Duodenal mucosa (tissue), 2 donors: ENCODE measurements around the gene CCT3.
"Not testable (repeated sequence)": the region's sequence is repeated elsewhere in the genome, so short reads cannot be mapped to it uniquely, and the experiment has no call there.

ENCODE experiments used
- H3K27ac ChIP-seq: one replicate; pipeline ENCODE4 v1.7.0; 2013; ENCODE audit warnings: low read depth, low read length
- H3K27me3 ChIP-seq, 2 donors: one replicate each; pipeline ENCODE4 v1.7.0; 2013; ENCODE audit warnings: low read length in 2 of 2, control low read depth in 1 of 2; ENCODE audit not compliant: insufficient read depth in 2 of 2, control insufficient read depth in 1 of 2
- H3K36me3 ChIP-seq, 2 donors: one replicate each; pipeline ENCODE4 v1.7.0; 2013; ENCODE audit warnings: low read length in 2 of 2, control low read depth in 1 of 2; ENCODE audit not compliant: insufficient read depth in 2 of 2, control insufficient read depth in 1 of 2
- H3K4me1 ChIP-seq, 2 donors: one replicate each; pipeline ENCODE4 v1.7.0; 2013; ENCODE audit warnings: low read length in 2 of 2, control low read depth in 1 of 2; ENCODE audit not compliant: insufficient read depth in 2 of 2, control insufficient read depth in 1 of 2
- H3K4me3 ChIP-seq, 2 donors: one replicate each; pipeline ENCODE4 v1.7.0; 2013; ENCODE audit warnings: low read length in 2 of 2, low read depth in 1 of 2
- H3K9ac ChIP-seq, 2 donors: one replicate each; pipeline ENCODE4 v1.7.0; 2013; ENCODE audit warnings: low read length in 2 of 2, low read depth in 1 of 2
- H3K9me3 ChIP-seq, 2 donors: one replicate each; pipeline ENCODE4 v1.7.0; 2013; ENCODE audit warnings: low read length in 2 of 2, control low read depth in 1 of 2; ENCODE audit not compliant: control insufficient read depth in 1 of 2

CCT3 gene

DNA sequence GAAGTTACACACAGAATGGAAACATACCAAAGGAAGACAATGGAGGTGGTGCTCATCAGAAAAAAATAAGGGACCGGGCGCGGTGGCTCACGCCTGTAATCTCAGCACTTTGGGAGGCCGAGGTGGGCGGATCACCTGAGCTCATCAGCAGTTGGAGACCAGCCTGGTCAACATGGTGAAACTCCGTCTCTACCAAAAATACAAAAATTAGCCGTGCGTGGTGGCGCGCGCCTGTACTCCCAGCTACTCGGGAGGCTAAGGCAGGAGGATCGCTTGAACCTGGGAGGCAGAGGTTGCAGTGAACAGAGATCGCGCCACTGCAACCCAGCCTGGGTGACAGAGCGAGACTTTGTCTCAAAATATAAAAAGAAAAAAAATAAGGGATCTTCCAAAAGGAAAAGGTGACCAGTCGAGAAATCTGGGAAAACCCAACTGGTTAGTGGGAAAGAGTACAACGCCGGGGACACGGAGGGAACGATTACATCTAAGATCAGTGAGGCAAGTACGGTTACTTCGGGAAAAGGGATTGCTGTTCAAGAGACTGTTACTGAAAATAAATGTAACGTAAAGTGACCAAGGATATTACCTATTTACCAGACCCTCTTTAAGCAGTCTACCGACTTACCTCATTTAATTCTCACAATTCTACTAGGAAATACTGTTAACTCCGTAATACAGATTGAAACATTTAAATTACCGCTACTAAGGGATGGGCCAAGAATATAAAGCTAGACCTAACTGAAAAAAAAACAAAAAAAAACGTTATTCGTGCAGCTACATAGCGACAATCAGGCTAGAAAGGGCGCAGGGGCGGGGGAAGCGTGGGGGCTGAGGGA lies 822 bp downstream of the CCT3 start:
- Histone ChIP-seq H3K4me3 (peak overlapping the region; percentile 90), H3K27ac (no peak overlapping the region), H3K9ac (peak overlapping the region; percentile 78 to 80), H3K27me3 (no peaks in the 10 kb centered on the region), H3K9me3 (no peaks in the 10 kb centered on the region), H3K4me1 (peaks cover 11 to 16% of the 10 kb centered on the region in 2 donors), H3K36me3 (peaks cover 17 to 35% of the 10 kb centered on the region in 2 donors)

DNA sequence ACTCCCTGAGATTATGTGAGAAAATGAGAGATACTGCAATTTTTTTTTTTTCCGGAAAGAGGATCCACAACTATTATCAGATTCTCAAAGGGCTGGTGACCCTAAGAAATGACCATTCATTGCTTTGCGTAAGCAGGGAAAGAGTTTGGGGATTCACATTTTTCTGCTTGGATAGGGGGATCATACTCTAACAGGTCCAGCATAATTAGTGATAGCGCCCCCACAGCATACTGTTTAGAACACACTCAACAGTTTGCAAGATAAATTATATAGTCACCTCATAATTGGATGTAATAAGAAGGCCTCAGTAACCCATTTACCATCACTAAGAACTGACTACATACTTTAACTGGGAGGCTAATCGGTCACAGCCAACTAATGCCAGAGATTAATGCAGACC lies 1.9 kb downstream of the CCT3 start:
- H3K9me3 ChIP-seq, result no peaks in the 10 kb centered on the region
- H3K27ac ChIP-seq, result no peak overlapping the region
- H3K36me3 ChIP-seq, result peaks cover 19 to 41% of the 10 kb centered on the region in 2 donors
- H3K4me1 ChIP-seq, result peaks cover 11 to 16% of the 10 kb centered on the region in 2 donors
- peak overlapping the region; percentile 90 for H3K4me3 ChIP-seq
- no peaks in the 10 kb centered on the region for H3K27me3 ChIP-seq
- peak overlapping the region in 1 of 2 donors; percentile 44 for H3K9ac ChIP-seq

DNA sequence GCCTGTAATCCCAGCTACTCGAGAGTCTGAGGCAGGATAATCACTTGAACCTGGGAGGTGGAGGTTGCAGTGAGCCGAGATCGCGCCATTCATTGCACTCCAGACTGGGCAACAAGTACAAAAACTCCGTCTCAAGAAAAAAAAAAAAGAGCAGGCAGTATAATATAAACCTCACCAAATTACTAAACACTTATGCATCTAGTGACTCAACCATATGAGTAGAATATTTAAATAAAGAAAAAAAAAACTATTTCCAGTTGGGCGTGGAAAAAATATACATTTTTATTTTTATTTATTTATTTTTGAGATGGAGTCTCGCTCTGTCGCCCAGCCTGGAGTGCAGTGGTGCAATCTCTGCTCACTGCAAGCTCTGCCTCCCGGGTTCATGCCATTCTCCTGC lies 14.9 kb downstream of the CCT3 start:
- not testable (repeated sequence) for H3K27me3 ChIP-seq, H3K9ac ChIP-seq, H3K27ac ChIP-seq, H3K9me3 ChIP-seq, H3K4me3 ChIP-seq, H3K4me1 ChIP-seq
- H3K36me3 ChIP-seq, result peaks cover 24 to 67% of the 10 kb centered on the region in 2 donors

DNA sequence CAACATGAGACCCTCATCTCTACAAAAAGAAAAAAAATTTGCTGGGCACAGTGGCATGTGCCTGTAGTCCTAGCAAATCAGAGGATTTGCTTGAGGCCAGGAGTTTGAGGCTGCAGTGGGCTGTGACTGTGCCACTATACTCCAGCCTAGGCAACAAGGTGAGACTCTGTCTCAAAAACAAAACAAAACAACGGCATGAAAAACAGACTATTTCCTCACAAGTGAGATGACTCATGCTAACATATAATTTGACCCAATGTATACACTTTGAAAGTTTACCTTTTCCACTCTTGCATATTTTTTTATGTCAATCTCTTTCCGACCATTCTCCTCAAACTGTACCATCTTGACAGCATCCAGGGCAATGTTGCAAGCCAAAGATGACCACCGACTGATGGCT lies 17.5 kb downstream of the CCT3 start:
- Histone ChIP-seq H3K36me3 (peaks cover 39 to 89% of the 10 kb centered on the region in 2 donors), H3K4me1 (no peaks in the 10 kb centered on the region), H3K9ac (no peak overlapping the region), H3K27me3 (no peaks in the 10 kb centered on the region), H3K9me3 (no peaks in the 10 kb centered on the region), H3K27ac (no peak overlapping the region), H3K4me3 (no peak overlapping the region)

DNA sequence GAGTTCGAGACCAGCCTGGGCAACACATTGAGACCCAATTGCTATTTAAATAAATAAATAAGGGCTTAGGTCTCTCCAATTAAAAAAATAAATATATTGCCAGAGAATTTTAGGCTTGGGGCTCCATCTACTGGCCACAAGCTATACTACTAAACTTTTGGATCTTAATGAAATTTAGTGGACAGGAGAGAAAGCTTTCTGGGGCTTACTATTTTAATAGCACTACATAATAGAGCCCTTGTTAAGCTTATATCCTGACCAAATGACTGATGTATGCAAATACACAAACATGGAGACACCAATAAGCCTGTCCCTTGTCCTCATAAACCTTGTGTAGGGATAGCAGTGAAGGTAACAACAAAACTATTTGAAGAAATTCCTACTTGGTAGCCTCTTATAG lies 18.4 kb downstream of the CCT3 start:
- Histone ChIP-seq H3K9ac (no peak overlapping the region), H3K27me3 (no peaks in the 10 kb centered on the region), H3K4me3 (no peak overlapping the region), H3K27ac (no peak overlapping the region), H3K36me3 (peaks cover 39 to 89% of the 10 kb centered on the region in 2 donors), H3K4me1 (no peaks in the 10 kb centered on the region), H3K9me3 (no peaks in the 10 kb centered on the region)

DNA sequence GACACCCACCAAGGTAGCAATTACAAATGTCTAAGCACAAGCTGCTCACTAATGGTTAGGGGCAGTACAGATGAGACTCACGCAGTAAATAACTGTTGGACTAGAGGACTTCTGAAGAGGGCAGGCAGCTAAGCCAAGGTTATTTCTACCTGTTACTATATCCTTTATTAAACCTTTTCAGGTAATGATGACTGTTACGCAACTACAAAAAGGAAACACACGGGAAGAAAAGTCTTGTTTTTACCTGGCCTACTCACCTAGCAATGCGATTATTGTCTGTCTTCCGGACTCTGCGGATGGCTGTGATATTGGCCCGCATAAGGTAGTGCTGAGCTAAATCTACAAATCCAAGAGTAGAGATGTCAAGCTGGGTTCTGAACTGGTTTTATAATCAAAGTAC lies 21.2 kb downstream of the CCT3 start:
- no peaks in the 10 kb centered on the region for H3K4me1 ChIP-seq
- H3K27me3 ChIP-seq, result no peaks in the 10 kb centered on the region
- peaks cover 44 to 87% of the 10 kb centered on the region in 2 donors for H3K36me3 ChIP-seq
- no peak overlapping the region for H3K9ac ChIP-seq
- no peak overlapping the region for H3K27ac ChIP-seq
- H3K9me3 ChIP-seq, result no peaks in the 10 kb centered on the region
- no peak overlapping the region for H3K4me3 ChIP-seq

DNA sequence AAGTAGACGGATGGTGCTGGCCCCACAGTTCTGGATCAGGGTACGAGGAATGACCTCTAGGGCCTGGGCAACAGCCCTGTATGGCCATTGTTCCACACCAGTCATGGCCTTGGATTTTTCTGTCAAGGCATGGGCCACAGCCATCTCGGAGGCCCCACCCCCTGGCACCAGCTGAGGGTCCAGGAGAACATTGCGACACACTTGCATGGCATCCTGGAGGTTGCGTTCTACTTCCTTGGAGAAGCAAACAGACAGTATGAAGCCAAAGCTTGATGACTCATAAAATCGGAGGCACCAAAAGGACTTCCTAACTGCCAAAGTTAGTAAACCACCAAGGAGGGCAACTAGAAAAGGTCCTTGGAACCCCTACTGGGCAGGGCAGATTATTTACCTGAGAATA lies 27.1 kb downstream of the CCT3 start:
- Histone ChIP-seq H3K9me3 (no peaks in the 10 kb centered on the region), H3K36me3 (peaks cover 40 to 78% of the 10 kb centered on the region in 2 donors), H3K27ac (no peak overlapping the region), H3K9ac (no peak overlapping the region), H3K4me1 (no peaks in the 10 kb centered on the region), H3K27me3 (no peaks in the 10 kb centered on the region), H3K4me3 (no peak overlapping the region)

DNA sequence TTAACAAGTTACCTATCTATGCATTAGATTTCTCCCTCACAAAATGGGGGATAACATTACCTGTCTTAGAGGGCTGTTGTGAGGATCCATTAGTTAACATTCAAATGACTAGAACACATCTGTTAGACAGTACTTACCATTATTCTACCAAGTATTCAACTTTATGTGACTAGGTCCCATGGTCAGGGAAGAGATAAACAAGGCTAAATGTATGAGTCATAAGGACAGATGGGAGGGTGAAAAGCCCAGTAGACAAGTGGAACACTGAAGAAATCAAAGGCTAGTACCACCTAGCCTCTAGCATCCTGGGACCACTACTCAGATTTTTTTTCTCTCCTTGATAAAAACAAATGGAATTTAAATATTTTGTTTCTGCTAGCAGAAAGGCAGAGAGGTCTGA lies 30.0 kb downstream of the CCT3 start:
- Histone ChIP-seq H3K9ac (no peak overlapping the region), H3K27ac (no peak overlapping the region), H3K4me1 (no peaks in the 10 kb centered on the region), H3K9me3 (no peaks in the 10 kb centered on the region), H3K4me3 (no peak overlapping the region), H3K27me3 (no peaks in the 10 kb centered on the region), H3K36me3 (peaks cover 34 to 55% of the 10 kb centered on the region in 2 donors)

DNA sequence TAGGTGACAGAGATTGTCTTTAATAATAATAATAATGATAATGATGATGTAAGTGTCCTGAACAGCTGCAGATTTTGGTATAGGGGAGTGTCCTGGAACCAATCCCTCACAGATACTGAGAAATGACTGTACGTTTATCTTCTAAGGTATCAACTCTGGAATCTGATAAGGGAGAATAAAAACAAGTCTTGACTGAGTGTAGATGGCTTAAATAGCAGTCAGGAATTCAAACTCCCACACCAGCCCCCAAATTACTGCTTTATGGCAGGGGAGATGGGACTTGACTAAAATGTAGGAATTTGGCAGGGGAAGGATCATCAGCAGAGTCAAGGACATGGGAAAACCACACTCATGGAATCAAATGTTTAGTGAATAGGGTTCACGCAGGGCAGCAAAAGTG lies 32.9 kb downstream of the CCT3 start:
- H3K4me3 ChIP-seq, result no peak overlapping the region
- no peaks in the 10 kb centered on the region for H3K4me1 ChIP-seq
- H3K27me3 ChIP-seq, result no peaks in the 10 kb centered on the region
- no peak overlapping the region for H3K27ac ChIP-seq
- H3K36me3 ChIP-seq, result peaks cover 16 to 30% of the 10 kb centered on the region in 2 donors
- no peaks in the 10 kb centered on the region for H3K9me3 ChIP-seq
- no peak overlapping the region for H3K9ac ChIP-seq

DNA sequence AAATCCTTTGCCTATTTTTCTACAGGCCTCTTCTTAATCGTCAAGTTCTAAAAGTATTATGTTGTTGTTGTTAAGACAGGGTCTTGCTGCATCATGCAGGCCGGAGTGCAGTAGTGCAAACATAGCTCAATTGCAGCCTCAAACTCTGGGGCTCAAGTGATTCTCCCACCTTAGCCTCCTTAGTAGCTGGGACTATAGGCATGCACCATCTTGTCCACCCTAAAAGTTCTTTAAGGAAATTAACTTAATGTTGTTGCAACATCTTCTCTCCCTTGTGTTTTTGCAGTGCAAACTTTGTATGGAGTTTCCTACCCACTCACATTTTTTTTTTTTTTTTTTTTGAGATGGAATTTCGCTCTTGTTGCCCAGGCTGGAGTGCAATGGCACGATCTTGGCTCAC lies 34.9 kb downstream of the CCT3 start:
- H3K27ac ChIP-seq, result no peak overlapping the region
- H3K9me3 ChIP-seq, result no peaks in the 10 kb centered on the region
- H3K4me1 ChIP-seq, result no peaks in the 10 kb centered on the region
- no peaks in the 10 kb centered on the region for H3K27me3 ChIP-seq
- H3K4me3 ChIP-seq, result no peak overlapping the region
- H3K36me3 ChIP-seq, result peaks cover 7 to 12% of the 10 kb centered on the region in 2 donors
- no peak overlapping the region for H3K9ac ChIP-seq
